ENCODE data around the gene PIF1.

PIF1 gene

GRCh38 chr15:64825431-64826294 is at the start of gene PIF1:
Gene PIF1 (minus strand): TSS chr15:64825647. CDS start chr15:64824335, 1,312 bp downstream.
- peak; percentile 94 to 96 for DNase-seq

- DNase-seq = peak in 1 of 2 donors; percentile 17
Measured at GRCh38 chr15:64870353-64870752, 44.9 kb upstream of the PIF1 start.

- DNase-seq = no peak
Measured at GRCh38 chr15:64869501-64869900, 44.1 kb upstream of the PIF1 start.

GRCh38 chr15:64865998-64866520 is 40.6 kb upstream of the PIF1 start:
- DNase-seq = no peak

GRCh38 chr15:64865126-64865997 is 39.9 kb upstream of the PIF1 start:
- no peak for DNase-seq

- DNase-seq = no peak
Measured at GRCh38 chr15:64864068-64864467, 38.6 kb upstream of the PIF1 start.

GRCh38 chr15:64862408-64862807 is 37.0 kb upstream of the PIF1 start:
- no peak for DNase-seq

GRCh38 chr15:64861960-64862359 is 36.5 kb upstream of the PIF1 start:
- no peak for DNase-seq

GRCh38 chr15:64861331-64861730 is 35.9 kb upstream of the PIF1 start:
- DNase-seq = no peak

- DNase-seq = no peak
Measured at GRCh38 chr15:64859226-64859625, 33.8 kb upstream of the PIF1 start.

- DNase-seq = peak in 1 of 2 donors; percentile 30
Measured at GRCh38 chr15:64858021-64858575, 32.7 kb upstream of the PIF1 start.

- no peak for DNase-seq
Measured at GRCh38 chr15:64857421-64857820, 32.0 kb upstream of the PIF1 start.

GRCh38 chr15:64856429-64857145 is 31.1 kb upstream of the PIF1 start:
- no peak for DNase-seq

- DNase-seq = no peak
Measured at GRCh38 chr15:64855205-64855975, 29.9 kb upstream of the PIF1 start.

- no peak for DNase-seq
Measured at GRCh38 chr15:64854526-64854925, 29.1 kb upstream of the PIF1 start.

- no peak for DNase-seq
Measured at GRCh38 chr15:64854041-64854440, 28.6 kb upstream of the PIF1 start.

GRCh38 chr15:64851503-64851840 is 26.0 kb upstream of the PIF1 start:
- DNase-seq = no peak

GRCh38 chr15:64850778-64851502 is 25.5 kb upstream of the PIF1 start:
- no peak for DNase-seq

GRCh38 chr15:64847876-64848716 is 22.6 kb upstream of the PIF1 start:
- no peak for DNase-seq

- DNase-seq = no peak
Measured at GRCh38 chr15:64847448-64847847, 22.0 kb upstream of the PIF1 start.

Measured in CD4-positive, alpha-beta T cell treated with Interleukin-1 beta for 1 hour (primary cell).